HG03064 (cell line): ENCODE results near the gene GRB10.

Experiments used
- ATAC-seq: cut with Tn5 transposase; IDR thresholded peaks from one replicate; pipeline ENCODE4 v1.9.1; 2021; ENCODE audit warnings: low read depth; ENCODE audit not compliant: unreplicated experiment

The GRB10 gene

DNA sequence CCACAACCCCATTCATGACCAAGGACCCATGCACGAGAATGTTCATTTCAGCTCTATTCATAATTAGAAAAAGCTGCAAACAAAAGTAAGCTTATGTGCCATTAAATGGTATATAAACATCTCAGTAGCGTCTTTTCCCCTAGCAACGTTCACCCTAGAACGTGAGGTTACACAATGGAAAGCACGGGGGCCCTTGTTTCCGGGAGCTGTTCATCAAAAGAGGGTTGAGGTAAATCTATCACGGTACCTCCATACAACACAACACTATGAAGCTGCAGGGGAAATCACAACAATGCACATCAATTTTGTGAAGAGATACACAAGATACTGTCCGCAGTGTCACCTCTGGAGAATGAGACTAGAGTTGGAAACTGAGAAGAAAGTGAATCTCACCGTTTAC is 136.6 kb downstream of the GRB10 start:
- ATAC-seq = no peak

DNA sequence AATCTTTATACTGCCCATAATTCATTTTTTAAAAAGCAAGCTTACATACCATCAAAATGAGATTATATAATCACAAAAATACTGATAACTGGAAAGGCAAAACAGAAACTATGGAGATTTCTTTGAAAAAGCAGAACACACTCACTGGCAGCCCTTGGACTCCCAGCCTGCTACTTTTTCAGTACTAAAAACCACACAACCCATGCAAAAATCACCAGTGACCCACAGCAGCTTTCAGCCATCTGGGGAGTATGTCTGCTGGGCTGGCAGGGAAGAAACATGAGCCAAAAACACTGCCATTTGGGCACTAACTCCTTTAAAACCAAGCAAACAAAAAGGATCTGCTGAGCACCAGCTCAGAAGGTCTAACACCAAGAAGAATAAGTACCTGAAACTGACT is 137.5 kb downstream of the GRB10 start:
- ATAC-seq = no peak

DNA sequence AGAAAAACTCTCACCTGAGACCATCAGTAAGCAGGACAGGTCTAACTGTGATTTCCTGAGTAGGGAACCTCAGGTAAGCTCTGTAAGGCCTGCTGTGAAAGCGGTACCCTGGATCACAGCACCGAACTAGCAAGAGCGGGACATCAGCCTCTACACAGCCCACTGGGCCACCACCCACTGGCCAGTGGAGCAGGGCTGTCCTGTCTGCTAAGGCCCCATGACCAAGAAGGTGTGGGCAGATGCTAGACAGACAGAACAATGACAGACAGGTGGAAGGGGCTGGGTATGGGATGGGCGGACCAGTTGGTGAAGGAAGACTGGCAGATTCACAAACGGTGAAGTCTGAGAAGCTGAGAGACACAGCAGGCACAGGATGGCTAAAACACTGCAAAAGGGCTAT is 138.1 kb downstream of the GRB10 start:
- no peak for ATAC-seq

DNA sequence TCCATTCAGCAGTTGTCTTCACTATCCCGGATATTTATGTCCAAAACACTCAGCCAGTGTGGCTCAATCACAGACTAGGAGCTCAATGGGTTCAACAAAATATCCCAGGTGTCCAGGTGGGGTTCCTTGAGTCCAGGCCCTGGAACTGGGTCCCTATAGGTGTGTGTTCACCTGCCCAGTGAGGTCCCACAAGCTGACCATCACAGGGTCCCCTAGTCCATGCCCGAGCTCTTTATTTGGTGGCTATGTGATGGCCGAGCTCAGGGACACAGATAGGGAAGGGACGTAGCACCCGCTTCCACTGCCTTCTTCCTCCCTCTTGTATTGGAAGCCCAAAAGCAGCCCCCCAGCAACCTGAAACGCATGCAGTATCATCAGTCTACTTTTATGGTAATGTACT is 138.6 kb downstream of the GRB10 start:
- ATAC-seq = no peak

DNA sequence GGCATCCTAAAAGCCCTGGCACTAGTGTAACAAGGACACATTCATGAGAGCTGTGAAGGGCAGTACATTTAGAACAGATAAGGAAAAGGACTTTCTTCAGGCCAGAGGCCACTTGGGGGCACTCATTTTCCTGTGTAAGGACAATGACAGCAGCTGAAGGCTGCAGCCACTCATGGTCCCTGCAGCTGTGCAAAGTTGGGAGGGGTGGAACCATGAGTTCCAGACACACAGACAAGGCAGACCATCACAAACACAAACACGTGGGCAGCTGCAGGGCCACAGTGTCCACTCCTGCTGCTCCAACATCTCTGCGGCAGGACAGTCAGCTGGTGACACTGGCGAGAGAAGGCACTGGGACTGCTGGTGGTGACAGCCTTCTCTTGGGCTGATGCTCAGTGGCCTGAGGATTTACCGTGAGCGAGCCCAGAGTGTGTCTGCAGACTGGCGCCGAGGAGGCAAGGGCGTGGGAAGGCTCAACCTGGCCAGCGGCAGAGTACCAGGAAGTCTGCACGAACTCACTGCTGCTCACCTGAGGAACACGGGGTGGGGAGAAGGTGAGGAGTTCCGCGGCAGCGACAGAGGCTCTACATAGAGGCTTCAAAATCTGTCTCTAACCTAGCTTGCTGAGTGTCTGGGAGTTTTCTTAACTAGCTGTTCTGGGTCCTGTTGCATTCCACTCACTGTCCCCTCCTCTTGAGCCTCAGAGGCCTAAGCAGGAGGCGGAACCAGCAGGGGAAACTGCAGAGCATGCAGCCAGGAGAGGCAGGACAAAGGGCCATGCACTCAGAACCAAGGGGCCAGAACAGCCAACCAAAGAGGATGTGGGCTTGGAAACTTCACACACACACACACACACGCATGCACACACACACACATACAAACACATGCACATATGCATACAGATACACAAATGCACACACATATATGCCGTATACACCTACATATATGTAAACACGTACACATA is 141.0 kb downstream of the GRB10 start:
- ATAC-seq = no peak

DNA sequence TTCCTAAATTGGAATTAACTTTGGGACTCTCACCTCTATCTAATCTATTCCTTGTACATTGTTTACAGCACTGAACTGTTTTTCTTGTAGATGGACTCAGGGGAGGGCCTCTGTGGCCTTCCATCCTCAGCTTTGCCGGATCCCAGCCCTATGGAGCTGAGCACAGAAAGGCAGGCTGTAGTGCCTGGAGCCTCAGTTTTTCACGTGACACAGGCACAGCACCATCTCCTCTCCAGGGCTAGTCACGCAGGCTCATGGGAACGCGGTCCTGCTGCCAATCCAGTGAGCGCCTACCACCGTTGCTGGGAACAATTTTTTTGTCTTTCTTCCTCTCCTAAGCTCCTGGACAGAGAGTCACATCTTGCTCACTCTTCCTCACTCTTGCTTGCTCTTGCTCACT is 141.9 kb downstream of the GRB10 start:
- ATAC-seq = no peak

DNA sequence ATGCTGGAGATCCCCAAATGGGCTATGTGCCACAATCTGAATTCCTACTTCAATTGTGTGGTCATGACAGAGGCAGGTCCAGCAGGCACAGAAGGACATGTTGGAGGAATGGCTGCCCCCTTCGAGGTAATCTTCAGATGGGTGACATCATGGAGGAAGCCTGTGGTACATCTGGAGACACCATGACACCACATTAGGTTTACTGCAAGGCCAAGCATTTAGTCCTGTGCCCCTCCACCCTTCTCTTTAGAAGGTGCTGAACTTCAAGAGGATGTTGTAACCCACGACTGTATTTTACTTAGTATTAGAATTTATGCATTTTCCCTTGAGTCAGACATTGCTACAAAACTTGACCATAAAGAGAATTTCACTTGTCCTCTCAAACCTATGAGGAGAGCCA is 142.4 kb downstream of the GRB10 start:
- ATAC-seq = no peak

DNA sequence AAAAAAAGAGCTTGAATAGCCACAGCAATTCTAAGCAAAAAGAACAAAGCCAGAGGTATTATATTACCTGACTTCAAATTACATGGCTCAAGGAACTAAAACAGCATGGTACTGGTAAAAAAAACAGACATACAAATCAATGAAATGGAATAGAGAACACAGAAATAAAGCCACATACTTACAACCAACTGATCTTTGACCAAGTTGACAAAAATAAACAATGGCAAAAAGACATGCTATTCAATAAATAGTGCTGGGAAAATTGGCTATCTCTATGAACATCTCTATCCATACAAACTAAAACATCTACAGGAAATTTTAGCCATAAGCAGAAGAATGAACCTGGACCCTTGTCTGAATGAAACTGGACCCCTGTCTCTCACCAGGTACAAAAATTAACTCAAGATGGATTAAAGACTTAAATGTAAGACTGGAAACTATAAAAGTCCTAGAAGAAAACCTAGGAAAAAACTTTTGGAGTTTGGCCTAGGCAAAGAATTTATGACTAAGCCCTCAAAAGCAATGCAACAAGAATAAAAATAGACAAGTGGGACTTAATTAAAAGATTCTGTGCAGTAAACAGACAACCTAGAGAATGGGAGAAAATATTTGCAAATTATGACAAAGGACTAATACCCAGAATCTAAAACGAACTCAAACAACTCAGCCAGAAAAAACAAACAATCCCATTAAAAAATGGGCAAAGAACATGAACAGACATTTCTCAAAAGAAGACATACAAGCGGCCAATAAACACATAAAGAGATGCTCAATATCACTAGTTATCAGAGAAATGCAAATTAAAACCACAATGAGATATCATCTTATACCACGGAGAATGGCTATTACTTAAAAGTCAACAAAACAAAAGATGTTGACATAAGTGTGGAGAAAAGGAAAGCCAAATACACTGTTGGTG is 144.7 kb downstream of the GRB10 start:
- no peak for ATAC-seq

DNA sequence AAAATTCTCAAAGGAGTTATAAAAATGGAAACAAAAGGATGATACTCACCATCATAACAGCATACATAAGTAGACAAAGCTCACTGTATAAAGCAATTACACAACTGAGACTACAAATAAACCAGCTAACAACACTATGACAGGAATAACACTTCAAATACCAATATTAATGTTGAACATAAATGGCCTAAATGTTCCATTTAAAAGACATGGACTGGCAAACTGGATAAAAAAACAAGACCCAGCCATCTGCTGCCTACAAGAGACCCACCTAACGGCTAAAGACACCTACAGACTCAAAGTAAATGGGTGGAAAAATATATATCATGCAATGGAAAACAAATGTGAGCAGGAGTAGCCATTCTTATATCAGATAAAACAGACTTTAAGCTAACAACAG is 148.3 kb downstream of the GRB10 start:
- ATAC-seq = no peak

DNA sequence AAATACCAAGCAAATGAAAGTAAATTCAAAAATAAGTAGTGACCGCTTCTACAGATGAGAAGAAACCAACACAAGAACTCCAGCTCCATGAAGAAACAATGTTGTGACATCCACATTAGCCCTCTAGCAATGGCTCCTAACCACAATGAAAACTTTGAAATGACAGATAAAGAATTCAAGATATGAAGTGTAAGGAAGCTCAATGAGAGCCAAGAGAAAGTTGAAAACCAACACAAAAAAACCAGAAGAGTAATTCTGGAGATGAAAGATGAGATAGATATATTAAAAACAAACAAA is 149.3 kb downstream of the GRB10 start:
- ATAC-seq = no peak

DNA sequence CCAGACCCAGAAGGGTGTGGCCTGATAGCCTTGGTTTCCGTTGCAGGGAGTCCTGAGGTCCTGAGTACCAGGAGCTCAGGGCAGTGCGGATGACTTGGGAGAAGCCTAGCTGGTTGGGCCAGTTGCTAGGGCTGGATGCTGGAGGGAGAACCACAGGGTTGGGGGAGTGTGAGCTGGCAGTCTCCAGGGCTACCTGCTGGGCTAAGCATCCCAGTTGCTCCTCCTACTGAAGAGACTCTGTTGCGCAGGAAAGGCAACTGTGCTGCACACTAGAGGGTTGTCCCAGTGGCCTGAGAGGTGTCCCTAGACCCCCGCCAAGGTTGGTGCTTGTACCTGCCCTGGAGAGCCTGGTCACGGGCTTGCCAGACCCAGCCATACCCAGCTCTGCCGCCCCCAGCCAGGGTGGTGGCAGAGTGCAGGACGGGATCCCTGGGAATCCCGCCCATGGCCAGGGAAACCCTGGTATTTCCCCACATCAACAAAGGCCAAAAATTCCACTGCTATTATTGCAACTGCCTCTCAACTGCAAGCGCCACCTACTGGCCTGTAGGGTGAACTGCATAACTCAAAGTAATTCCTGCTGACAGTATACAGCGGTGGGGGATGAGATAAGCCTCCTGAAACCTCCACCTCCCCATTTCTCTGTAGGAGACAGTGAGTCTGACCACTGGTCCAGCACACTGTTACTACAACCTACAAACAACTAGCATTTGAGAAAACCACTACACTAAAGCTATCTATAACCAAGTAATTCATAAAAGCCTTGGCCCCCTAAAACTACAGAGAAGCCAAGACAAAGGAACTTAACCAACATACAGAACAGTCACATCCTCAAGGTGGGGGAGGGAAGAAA is 149.9 kb downstream of the GRB10 start:
- peak; percentile 85 for ATAC-seq

DNA sequence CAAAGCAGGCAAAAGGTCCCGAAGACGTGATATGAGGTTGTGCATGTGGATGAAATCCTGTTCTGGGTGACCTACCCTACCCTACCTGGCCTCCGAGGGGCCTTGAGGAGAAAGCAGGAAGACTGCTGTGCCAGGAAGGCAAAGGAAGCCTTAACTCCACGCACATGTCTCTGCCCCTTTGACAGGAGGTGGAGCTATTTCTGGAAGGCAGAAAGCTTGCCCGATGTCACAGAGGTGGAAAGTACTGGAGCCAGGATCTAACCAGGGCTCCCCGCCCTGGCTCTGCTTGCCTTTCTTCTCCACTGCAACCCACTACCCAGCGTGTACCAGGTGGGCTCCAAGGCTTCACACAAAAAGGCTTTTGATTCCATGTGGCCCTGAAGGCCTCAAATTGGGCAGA is 151.1 kb downstream of the GRB10 start:
- no peak for ATAC-seq

DNA sequence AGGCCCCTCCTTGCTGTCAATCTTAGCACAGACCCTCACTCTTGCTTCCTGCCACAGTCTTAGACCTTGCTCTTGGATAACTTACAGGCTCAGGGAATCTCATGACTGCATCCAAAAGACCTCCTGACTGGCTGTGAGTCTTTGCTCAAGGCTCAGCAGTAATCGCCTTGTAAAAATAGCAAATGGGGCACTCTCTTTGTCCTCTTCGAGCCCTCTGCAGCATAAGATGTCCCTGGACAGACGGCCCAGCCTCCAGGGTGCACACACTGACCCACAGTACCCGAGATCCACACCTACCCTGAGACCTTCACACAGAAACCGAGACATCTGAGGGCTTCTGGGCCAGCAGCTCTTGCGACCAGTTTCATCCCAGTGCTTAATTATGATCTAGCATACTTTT is 151.6 kb downstream of the GRB10 start:
- no peak for ATAC-seq

DNA sequence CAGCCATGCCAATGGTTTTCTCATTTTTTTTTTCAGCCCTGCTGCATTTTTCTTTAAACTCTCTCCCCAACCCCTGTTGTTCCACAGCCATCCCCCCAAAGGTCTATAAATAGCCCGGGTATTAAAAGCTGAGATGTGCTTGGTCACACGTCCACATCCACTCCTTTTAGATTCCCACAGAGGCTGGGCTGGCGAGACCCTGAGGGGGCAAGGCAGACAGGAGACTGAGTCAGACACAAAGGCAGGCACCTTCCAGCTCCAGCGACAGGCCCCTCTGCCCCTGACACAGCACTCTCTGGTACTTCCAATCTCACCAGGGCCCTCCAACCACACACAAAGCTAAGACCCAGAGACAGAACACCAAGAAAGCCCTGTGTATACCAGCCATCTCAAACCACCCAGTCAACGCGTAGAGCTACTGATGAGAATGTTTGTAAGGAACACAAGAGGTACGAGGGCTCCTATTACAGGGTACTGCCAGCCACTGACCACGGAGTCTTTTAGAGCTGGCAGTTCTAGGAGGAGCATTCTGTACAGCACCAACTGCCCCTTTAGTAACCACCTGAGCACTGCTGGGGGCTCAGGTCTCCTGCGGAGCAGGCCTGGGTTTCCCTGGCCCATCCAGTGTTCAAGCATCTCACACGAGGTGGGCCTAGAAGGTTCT is 153.3 kb downstream of the GRB10 start:
- ATAC-seq = no peak

DNA sequence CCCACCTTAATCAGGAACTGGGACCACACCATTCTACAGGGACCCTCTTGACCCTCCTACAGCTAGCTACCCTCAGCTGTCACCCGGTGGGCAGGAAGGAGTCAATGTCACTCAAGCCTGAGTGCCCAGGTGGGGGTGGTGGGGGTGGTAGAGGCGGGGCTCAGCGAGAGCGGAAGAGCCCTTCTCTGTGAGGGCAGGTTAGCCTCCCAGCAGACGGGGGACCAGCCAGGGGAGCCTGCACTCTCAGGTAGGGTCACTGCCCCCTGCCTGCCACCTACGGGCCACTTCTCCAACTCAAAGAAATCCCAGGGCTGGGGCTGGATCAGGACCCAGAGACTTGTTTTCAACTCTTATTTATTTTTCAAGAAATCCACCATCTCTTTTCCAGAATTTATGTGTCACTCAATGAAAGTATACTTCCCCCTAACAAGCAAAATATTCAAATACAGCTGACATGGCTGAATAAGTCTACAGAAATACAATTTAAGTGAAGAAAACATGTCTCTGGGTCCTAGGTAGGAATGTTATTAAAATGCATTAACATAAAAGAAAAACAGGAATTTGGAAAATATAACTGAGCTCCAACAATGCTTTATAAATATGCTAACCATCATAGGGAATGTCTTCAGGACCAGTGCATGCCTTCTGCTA is 154.1 kb downstream of the GRB10 start:
- ATAC-seq = no peak

DNA sequence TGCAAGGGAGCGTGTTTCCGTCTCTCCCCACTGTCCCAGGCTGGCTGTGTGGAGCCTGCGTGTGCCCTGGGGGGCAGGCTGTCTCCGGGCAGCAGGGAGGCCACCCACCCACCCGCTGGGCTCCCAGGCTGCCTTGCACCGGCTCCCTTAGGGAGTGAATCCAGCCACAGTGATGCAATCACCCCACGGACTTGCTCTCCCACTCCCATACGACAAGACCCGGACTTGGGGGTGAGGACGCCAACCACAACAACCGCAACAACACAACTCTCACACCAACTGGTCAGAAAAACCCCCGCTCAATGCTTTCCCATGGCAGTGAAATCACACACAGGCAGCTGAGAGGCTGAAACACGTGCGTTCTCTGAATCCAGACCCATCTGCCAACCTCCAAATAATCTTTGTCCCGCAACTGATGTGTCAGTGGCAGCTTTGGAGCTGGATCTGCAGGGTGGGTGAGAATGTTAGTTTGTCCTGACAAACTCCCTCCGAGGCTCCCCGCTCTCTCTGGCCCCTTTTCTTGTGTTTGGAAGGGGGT is 154.8 kb downstream of the GRB10 start:
- ATAC-seq = no peak

DNA sequence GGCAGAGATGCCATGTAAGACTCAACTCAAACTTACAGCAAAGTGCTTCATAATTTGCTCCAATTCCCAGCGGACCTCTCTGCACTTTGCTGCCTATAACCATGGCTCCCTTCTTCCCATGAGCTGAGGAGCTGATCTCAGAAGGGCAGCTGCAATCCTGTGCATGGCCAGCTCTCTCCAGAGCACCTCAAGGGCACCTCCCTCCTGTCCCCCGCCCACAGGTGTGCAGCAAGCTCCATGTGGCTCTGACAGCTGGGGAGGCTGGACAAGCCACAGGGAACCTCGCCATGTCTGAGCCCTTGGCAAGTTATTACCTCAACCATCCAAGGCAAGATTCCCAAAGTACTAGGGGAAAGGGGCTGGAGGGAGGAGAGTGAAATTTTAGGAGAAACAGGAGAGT is 156.4 kb downstream of the GRB10 start:
- ATAC-seq = no peak

DNA sequence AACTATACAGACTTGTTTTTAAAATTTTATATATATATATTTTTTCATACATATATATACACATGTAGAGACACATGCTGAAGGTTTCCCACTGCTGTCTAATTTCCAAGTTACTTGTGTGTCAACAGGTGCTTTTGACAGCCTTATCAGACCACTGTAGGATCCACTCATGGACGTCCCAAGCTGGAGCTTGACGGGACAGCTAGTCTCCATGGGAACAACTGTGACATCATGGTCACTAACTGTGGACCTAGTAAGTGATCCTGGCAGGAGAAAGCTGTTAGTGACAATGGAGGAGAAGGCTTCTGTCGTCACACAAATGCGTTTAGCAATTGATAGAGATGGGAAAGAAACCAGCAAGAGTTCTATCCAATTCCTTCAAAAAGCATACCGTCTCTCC is 157.3 kb downstream of the GRB10 start:
- ATAC-seq = no peak

DNA sequence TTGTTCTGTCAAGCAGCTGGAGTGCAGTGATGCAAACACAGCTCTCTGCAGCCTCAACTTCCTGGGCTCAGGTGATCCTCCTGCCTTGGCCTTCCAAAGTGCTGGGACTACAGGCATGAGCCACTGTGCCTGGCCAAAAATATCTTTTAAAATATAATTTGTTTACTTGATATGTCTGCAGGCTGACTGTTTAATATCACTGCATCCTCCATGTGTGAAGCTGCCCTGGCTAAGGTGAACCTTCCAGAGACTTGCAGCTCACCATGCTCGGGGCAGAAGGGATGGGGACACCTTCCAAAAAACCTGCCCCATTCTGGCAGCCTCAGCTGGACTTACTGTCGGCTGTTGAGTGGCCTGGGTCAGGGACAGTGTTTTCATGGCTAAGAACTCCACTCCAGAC is 159.9 kb downstream of the GRB10 start:
- ATAC-seq = no peak
